ENCODE measurements around the gene DSTN. TPM values are rescaled to one million over a fixed set of nuclear protein-coding genes. Genes with fewer than 3 reads are reported as not detected.

DSTN gene
- total and polyA plus RNA-seq, 2 of the 4 experiments (the other 2 are of a cell fraction), result 221 to 269 TPM

- Histone ChIP-seq H3K27me3 (ENCODE audit: control insufficient read depth, insufficient read depth, low read length) (no peaks in the 10 kb centered on the region), H2AK9ac (replicated peaks; ENCODE audit: low read depth, low read length, poor library complexity) (no peak overlapping the region), H4K91ac (ENCODE audit: insufficient read depth, low read depth, low read length) (no peak overlapping the region), H2AK5ac (ENCODE audit: low read depth, low read length) (no peak overlapping the region), H3K9ac (ENCODE audit: low read depth, low read length) (no peak overlapping the region), H3K56ac (ENCODE audit: extremely low read depth, insufficient read depth, low read length) (no peak overlapping the region), H4K8ac (ENCODE audit: low read depth in 2 of 2, low read length in 2 of 2) (no peak overlapping the region), H2BK120ac (ENCODE audit: low read depth, low read length) (no peak overlapping the region), H3K4me3 (ENCODE audit: insufficient read depth, low read depth, low read length) (no peak overlapping the region), H4K5ac (ENCODE audit: low read depth, low read length) (no peak overlapping the region), H3K23ac (ENCODE audit: low read depth, low read length) (no peak overlapping the region), H3K9me1 (ENCODE audit: insufficient read depth, low read length) (peaks cover 26% of the 10 kb centered on the region), H2AFZ (replicated peaks; ENCODE audit: low read length, poor library complexity) (no peak overlapping the region), H3K36me3 (ENCODE audit: control insufficient read depth, insufficient read depth, low read length) (peaks cover 5% of the 10 kb centered on the region), H3K4ac (ENCODE audit: low read depth, low read length) (no peak overlapping the region), H2BK20ac (ENCODE audit: low read depth, low read length) (no peak overlapping the region), H2BK15ac (ENCODE audit: low read depth, low read length) (no peak overlapping the region), H3K18ac (ENCODE audit: low read depth, low read length) (no peak overlapping the region), H4K20me1 (ENCODE audit: insufficient read depth, low read length) (peaks cover 95% of the 10 kb centered on the region), H3K4me1 (ENCODE audit: control insufficient read depth, insufficient read depth, low read length) (peaks cover 7% of the 10 kb centered on the region), H3K9me3 (ENCODE audit: control insufficient read depth, insufficient read depth, low read length) (no peaks in the 10 kb centered on the region), H2BK5ac (ENCODE audit: low read depth, low read length, poor library complexity, severe bottlenecking) (no peak overlapping the region), H3K14ac (replicated peaks; ENCODE audit: low read depth, low read length) (no peak overlapping the region), H3K4me2 (ENCODE audit: low read depth, low read length) (no peak overlapping the region), H3K27ac (ENCODE audit: insufficient read depth, low read length) (no peak overlapping the region), H3K79me1 (ENCODE audit: low read depth in 1 of 2, low read length in 2 of 2) (peaks cover 0 to 66% of the 10 kb centered on the region in 2 experiments; a peak in 3 of 4 replicates)
- BruUV-seq (replicated peaks), result TSS peak; percentile 3
- TF ChIP-seq BHLHE40 (IDR thresholded peaks at IDR 0.05; ENCODE audit: low read depth, low read length) (no peak), FOS (IDR thresholded peaks at IDR 0.05; ENCODE audit: low read depth, low read length) (no peak), MAFK (IDR thresholded peaks at IDR 0.05; ENCODE audit: low read depth, low read length) (peak; percentile 80), USF2 (IDR thresholded peaks at IDR 0.05; ENCODE audit: low read depth, low read length) (no peak), ELK1 (IDR thresholded peaks at IDR 0.05; ENCODE audit: borderline replicate concordance, low read depth, low read length) (no peak), RAD21 (IDR thresholded peaks at IDR 0.05; ENCODE audit: low read length) (no peak), CHD1 (IDR thresholded peaks at IDR 0.05; ENCODE audit: low read depth, low read length) (no peak), CEBPB (IDR thresholded peaks at IDR 0.05; ENCODE audit: low read depth, low read length) (no peak), RCOR1 (IDR thresholded peaks at IDR 0.05; ENCODE audit: insufficient replicate concordance, low read length) (no peak), POLR2A (IDR thresholded peaks at IDR 0.05; ENCODE audit: low read depth, low read length) (no peak), NFE2L2 (IDR thresholded peaks at IDR 0.05; ENCODE audit: low read depth, low read length) (peak; percentile 96), SMC3 (IDR thresholded peaks at IDR 0.05; ENCODE audit: low read depth, low read length) (no peak), MAZ (IDR thresholded peaks at IDR 0.05; ENCODE audit: borderline replicate concordance, low read depth, low read length) (no peak), RFX5 (IDR thresholded peaks at IDR 0.05; ENCODE audit: low read depth, low read length) (no peak)
- POLR2A ChIA-PET (ENCODE audit: unreplicated experiment), result no interaction called here
- CTCF ChIA-PET, result no interaction called here
- ATAC-seq (ENCODE audit: low read depth), result no peak
- intact Hi-C loops (cut with micrococcal nuclease), result no loop called here
- no peak for DNase-seq
- WGBS, 2 experiments (ENCODE audit: extremely low coverage in 2 of 2, insufficient read length in 1 of 2), result no CpG with 5 or more reads among the region's 3 CpGs
- dilution Hi-C loops (cut with HindIII; ENCODE audit: low sequenced_read_pairs, unreplicated experiment), result no loop called here
- in situ Hi-C loops (cut with MboI; ENCODE audit: low sequenced_read_pairs), result no loop called here
Observed at GRCh38 chr20:17583126-17583525, 13.3 kb downstream of the DSTN start.
